ENCODE results near the gene PTPRN2. TPM values are rescaled to one million over a fixed set of nuclear protein-coding genes. Genes with fewer than 3 reads are reported as not detected.
"Not testable (repeated sequence)": the region's sequence is repeated elsewhere in the genome, so short reads cannot be mapped to it uniquely, and the experiment has no call there.

PTPRN2 gene
- total RNA-seq, 1 experiment from 2014 or later, result 0.16 TPM

GRCh38 chr7:157932498-157933218, 655.0 kb downstream of the PTPRN2 start:
- in situ Hi-C loops (cut with HindIII; ENCODE audit: low pct_unique_long_range_greater_than_20kb, low sequenced_read_pairs), result no loop called here
- DNase-seq (ENCODE audit: low read depth, low spot score), result peak; percentile 15

- no peak for DNase-seq (ENCODE audit: low read depth, low spot score)
- in situ Hi-C loops (cut with HindIII; ENCODE audit: low pct_unique_long_range_greater_than_20kb, low sequenced_read_pairs), result no loop called here
These were observed 656.6 kb downstream of the PTPRN2 start for GRCh38 chr7:157930926-157931466.

GRCh38 chr7:157930441-157930840, 657.2 kb downstream of the PTPRN2 start:
- in situ Hi-C loops (cut with HindIII; ENCODE audit: low pct_unique_long_range_greater_than_20kb, low sequenced_read_pairs), result no loop called here
- no peak for DNase-seq (ENCODE audit: low read depth, low spot score)

DNA sequence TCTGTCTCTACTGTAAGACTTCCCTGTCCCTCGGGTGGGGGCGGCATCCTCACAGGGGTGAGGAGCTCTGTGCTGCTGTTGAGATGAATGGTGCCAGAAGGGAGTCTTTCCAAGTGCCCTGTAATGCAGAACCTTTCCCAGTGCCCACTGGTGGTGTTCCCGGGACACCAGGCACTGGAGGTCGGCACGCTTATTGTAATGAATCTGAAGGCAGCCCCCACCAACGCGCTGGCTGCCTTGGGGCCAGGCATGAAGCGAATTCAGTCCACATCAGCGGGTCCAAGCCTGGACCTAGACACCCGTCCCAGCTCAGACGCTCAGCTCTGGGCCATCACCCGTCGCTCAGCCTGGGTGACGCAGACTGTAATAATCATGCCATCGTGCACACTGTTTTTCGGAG, 658.0 kb downstream of the PTPRN2 start:
- DNase-seq (ENCODE audit: low read depth, low spot score), result no peak
- in situ Hi-C loops (cut with HindIII; ENCODE audit: low pct_unique_long_range_greater_than_20kb, low sequenced_read_pairs), result no loop called here

DNA sequence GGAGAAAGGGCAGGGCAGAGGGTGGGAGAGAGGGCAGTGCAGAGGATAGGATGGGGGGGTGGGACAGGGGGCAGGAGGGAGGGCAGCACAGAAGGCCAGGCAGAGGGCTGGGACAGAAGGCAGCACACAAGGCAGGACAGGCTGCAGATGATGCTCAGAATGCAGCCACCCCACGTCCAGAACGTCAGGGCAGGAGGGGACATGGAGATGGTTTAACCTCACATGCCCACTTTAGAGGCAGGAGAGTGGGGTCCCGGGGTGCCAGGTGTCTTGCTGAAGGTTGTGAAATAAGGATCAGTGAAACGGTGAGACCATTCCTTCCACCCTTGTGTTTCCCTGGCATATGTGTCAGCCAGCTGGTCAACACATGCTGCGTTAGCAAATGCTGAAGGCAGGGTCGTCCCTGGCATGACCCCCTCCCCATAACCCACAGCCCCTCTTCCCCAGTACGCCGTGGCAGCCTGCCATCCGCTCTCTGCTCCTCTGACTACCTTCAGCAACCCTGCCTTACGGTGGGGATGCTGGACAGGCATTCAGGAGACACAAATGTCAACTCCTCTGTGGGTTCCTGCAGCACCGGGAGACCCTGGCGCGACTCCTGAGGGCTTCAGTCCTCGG, 658.7 kb downstream of the PTPRN2 start:
- DNase-seq (ENCODE audit: low read depth, low spot score), result no peak
- in situ Hi-C loops (cut with HindIII; ENCODE audit: low pct_unique_long_range_greater_than_20kb, low sequenced_read_pairs), result no loop called here

DNA sequence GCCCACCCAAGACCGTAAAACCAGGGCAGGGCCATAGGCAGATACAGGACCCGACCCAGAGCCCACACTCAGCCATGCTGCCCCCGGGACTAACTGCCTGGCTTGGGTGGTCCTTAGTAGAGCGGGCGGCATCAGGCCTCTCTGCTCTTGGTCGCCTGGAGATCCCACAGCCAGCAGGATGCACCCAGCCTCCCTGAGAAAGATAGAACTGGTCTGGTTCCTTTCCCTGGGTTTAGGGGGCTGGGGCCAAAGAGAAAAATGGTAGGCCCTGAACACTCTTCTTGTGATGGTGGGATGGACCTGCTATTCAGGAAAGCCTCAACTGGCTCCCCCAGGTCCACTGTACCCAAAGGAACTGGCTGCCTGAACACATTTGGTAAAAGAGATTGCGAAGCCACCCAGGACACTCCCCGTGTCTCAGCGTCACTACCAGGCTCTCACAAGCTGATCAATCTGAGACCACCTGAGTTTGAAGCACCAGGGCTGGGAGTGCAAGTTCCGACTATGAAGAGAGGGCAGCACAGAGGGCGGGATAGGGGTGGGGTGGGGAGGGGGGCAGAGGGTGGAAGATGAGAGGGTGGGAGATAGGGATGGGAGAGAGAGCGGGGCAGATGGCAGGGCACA, 659.3 kb downstream of the PTPRN2 start:
- DNase-seq (ENCODE audit: low read depth, low spot score), result no peak
- in situ Hi-C loops (cut with HindIII; ENCODE audit: low pct_unique_long_range_greater_than_20kb, low sequenced_read_pairs), result no loop called here

DNA sequence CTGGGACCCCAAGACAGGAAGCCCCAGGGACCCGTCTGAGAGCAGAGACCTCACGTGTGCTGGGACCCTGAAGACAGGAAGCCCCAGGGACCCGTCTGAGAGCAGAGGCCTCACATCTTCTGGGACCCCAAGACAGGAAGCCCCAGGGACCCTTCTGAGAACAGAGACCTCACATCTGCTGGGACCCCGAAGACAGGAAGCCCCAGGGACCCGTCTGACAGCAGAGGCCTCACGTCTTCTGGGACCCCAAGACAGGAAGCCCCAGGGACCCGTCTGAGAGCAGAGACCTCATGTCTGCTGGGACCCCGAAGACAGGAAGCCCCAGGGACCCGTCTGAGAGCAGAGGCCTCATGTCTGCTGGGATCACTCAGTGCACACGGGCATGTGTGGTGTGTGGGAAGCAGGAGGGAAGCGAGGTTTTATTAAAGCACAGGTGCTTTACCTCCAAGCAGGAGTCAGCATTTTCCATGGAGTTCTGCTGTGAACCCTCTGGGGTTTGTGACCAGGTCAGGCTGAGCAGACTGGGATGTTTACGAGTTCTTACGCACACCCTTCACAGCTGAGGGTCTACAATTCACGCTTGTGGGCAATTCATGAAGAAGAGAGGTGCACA, 660.2 kb downstream of the PTPRN2 start:
- in situ Hi-C loops (cut with HindIII; ENCODE audit: low pct_unique_long_range_greater_than_20kb, low sequenced_read_pairs), result no loop called here
- no peak for DNase-seq (ENCODE audit: low read depth, low spot score)

DNA sequence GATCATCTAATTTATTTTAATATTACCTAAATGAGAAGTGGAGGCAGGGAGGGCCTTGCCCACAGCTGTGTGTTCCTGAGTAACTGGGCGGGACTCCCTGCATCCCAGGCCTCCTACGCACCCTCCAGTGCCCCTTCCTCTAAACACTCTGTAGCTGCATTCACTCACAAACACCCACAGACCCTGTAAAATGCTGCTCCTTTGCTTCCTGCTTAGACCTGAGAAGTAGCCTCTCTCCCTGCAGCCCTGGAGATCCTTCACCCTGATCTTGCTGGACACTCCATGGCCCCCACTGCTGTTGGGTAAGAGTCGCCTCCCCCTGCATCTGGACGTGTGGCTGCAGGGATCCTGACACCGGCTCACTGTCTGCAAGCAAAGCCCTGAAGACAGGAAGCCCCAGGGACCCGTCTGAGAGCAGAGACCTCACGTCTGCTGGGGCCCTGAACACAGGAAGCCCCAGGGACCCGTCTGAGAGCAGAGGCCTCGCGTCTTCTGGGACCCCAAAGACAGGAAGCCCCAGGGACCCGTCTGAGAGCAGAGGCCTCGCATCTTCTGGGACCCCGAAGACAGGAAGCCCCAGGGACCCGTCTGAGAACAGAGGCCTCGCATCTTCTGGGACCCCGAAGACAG, 661.0 kb downstream of the PTPRN2 start:
- in situ Hi-C loops (cut with HindIII; ENCODE audit: low pct_unique_long_range_greater_than_20kb, low sequenced_read_pairs), result no loop called here
- no peak for DNase-seq (ENCODE audit: low read depth, low spot score)

- in situ Hi-C loops (cut with HindIII; ENCODE audit: low pct_unique_long_range_greater_than_20kb, low sequenced_read_pairs), result no loop called here
- DNase-seq (ENCODE audit: low read depth, low spot score), result no peak
These were observed 661.5 kb downstream of the PTPRN2 start for GRCh38 chr7:157926107-157926506.

DNA sequence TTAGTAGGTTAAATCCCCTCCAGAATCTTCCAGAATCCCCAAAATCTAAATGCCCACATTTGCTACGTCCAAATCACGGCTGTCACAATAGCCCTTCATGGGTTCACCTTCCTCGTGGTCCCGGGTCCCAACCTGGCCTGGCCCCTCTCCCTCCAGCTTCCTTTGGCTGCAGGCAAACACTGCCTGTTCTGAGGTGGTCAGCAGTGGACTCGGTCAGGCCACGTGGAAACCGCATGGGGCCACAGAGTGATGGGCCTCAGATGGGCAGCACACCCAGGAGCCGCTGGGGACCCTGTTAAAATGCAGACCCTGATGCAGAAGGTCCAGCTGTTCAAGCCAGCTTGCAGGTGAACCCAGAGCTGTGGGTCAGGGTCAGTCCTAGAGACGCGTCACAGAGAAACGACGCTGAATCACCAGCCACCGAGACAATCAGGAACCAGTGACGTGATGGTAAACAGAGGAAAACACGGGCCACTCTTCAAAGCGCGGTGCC, 662.2 kb downstream of the PTPRN2 start:
- no peak for DNase-seq (ENCODE audit: low read depth, low spot score)
- in situ Hi-C loops (cut with HindIII; ENCODE audit: low pct_unique_long_range_greater_than_20kb, low sequenced_read_pairs), result no loop called here

DNA sequence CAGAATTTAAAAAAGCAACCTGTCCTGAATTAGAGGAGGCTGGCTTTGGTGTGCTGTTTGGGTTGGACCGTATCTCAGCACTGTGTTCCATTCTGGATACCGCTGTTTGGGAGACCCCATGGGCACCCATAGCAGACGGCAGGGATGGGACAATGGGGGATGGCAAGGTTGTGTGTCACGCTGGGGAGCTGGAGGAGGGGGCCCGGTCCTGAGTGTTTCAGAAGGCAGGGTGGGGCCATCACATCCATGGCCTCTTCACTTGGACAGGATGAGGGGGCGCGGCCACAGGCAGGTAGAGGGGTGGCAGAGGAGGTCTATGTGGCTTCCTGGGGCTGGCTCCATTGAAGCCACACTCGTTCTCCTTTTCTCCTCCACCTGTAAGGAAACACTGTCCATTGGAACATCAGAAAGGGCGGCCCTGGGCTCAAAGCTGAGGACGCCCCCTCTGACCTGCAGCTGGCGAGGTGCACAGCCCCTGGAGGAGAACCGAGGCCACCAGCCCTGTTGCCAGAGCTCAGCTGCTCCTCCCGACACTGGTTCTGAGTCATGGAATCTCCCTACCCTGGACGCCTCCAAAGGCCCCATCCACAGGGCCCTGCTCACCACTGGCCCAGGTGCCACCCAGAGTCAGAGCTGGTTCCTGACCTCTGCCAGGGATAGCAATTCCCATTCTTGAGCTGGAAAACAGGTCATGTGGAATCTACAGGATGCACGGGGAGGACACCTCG, 663.6 kb downstream of the PTPRN2 start:
- no peak for DNase-seq (ENCODE audit: low read depth, low spot score)
- in situ Hi-C loops (cut with HindIII; ENCODE audit: low pct_unique_long_range_greater_than_20kb, low sequenced_read_pairs), result no loop called here

DNA sequence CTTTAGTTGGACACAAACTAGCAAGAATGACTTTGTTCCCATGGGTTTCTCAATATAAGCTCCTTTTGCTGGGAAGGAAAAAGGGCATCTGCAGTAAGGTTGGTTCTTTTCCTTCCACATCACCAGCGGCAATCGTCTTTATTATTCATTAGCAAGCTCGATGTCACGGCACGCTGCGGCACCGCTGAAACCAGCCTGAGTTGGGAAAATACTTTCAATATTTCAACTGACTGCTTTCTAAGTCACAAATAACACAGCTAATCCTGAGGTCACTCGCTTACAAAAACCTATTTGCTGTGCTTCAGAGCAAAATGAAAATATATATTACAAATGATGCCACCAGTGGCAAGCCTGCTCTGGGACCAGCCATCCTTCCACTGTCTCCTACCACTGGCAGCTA, 665.0 kb downstream of the PTPRN2 start:
- no peak for DNase-seq (ENCODE audit: low read depth, low spot score)
- in situ Hi-C loops (cut with HindIII; ENCODE audit: low pct_unique_long_range_greater_than_20kb, low sequenced_read_pairs), result no loop called here

DNA sequence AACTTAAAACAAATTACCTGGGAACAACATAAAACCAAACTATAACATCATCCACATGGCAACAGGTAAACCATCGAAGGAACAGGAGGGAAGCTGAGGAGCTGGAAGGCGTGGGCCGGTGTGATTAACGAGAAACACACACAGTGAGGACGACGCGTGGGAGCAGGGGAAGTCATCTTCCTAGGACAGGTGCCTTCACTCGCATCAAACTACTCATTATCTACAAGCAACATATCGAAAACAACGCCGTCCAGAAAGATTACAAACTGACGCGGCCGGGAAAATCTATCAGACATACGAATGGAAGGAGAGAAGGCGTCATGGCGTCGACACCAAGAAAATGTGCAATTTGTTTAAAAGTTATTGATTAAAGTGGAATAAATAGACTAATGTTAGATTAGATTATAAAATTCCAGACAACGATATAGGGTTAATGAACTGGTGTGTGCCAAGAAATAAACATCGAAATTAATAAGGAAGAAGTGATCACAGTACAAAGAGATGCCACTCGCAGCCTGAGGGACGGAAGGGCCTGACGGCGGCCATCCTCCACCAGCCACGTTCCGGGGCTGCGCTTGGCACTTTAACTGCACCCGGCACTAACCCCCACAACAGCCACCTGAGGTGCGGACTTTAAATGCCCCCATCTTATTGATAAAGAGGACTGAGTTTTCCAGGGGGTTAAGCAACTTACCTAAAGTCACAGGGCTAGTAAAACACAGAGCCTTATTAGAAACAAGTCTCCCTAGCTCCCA, 669.1 kb downstream of the PTPRN2 start:
- in situ Hi-C loops (cut with HindIII; ENCODE audit: low pct_unique_long_range_greater_than_20kb, low sequenced_read_pairs), result no loop called here

GRCh38 chr7:157916946-157917640, 670.5 kb downstream of the PTPRN2 start:
- in situ Hi-C loops (cut with HindIII; ENCODE audit: low pct_unique_long_range_greater_than_20kb, low sequenced_read_pairs), result no loop called here
- no peak for DNase-seq (ENCODE audit: low read depth, low spot score)

More for the DNA sequence above, 669.1 kb downstream of the PTPRN2 start:
- no peak for DNase-seq (ENCODE audit: low read depth, low spot score)

- no peak for DNase-seq (ENCODE audit: low read depth, low spot score)
- in situ Hi-C loops (cut with HindIII; ENCODE audit: low pct_unique_long_range_greater_than_20kb, low sequenced_read_pairs), result no loop called here
These were observed 677.2 kb downstream of the PTPRN2 start for GRCh38 chr7:157910446-157910845.

DNA sequence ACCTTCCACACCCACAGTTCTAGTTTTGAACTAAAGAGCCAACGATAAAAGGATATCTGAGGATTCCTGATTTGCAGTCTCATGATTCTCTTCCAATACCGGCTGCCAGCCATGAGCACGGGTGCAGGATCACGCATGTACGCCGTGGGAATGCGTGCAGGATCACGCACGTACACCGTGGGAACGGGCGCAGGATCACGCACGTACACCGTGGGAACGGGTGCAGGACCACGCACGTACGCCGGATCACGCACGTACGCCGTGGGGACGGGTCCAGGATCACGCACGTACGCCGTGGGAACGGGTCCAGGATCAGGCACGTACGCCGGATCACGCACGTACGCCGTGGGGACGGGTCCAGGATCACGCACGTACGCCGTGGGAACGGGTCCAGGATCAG, 677.6 kb downstream of the PTPRN2 start:
- in situ Hi-C loops (cut with HindIII; ENCODE audit: low pct_unique_long_range_greater_than_20kb, low sequenced_read_pairs); DNase-seq (ENCODE audit: low read depth, low spot score): not testable (repeated sequence)

Measured in SK-MEL-5 (cell line).